NCI-H1930 (cell line): ENCODE measurements around the gene TPD52L2.
"Not testable (repeated sequence)": the region's sequence is repeated elsewhere in the genome, so short reads cannot be mapped to it uniquely, and the experiment has no call there.

ENCODE experiments used
- DNase-seq, 2 experiments: peaks; one replicate each; lab custom pipeline; 2025; lab: John Stamatoyannopoulos, UW

The TPD52L2 gene

DNA sequence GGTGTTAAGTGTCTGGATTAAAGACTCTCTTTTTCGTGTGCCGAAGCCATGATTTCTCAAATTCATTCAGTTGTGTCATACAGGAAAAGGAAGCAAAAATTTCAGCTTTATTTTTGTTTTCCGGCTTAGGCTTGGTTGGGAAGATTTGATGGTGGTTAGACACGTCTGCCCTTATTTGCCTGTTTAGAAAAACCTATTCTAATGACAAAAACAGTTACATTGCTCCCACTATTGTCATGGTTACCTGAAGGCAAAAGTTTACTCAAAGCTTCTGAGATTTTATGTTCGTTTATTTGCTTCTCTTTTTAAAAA lies 30.8 kb downstream of the TPD52L2 start:
- no peak for DNase-seq

DNA sequence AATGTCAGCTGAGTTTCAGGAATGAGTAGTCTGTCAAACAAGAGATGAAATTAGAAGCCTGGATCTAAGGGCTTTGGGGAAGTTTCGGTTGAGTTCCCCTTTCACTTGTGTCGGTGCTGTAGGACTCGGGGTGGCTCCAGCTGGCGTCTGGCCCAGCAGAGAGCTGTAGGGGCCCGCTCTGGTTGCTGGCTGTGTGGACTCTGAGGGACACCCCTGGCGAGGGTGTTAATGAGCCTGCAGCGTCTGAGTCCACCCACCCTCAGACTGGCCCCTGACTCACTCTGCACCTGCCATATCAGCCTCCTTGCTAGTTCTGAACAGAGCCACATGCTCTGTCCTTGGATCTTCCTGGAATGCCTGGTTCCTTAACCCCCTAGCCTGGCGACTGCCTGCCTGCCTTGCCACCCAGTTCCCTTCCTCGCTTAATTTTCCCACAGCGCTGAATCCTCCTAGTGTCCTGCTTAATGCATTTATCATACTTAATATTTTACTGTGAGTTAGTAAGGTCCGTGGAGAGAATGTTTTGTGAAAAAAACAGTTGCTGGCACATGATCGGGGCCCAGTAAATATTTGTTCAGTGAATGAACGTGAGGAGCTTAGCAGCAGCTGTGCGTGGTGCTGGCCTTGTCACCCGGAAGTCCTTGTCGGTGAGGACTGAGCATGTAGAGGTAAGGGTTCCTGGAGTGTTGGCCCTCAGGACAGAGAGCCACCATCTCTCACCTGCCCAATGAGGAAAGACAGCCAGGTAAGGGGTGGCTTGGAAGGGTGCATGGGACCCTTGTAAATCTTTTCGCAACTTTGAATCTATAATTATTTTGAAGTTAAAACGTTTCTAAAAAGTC lies 31.4 kb downstream of the TPD52L2 start:
- no peak for DNase-seq

- no peak for DNase-seq
These were observed 33.0 kb downstream of the TPD52L2 start for GRCh38 chr20:63897978-63898561.

GRCh38 chr20:63898882-63899558 lies 34.0 kb downstream of the TPD52L2 start:
- no peak for DNase-seq

DNA sequence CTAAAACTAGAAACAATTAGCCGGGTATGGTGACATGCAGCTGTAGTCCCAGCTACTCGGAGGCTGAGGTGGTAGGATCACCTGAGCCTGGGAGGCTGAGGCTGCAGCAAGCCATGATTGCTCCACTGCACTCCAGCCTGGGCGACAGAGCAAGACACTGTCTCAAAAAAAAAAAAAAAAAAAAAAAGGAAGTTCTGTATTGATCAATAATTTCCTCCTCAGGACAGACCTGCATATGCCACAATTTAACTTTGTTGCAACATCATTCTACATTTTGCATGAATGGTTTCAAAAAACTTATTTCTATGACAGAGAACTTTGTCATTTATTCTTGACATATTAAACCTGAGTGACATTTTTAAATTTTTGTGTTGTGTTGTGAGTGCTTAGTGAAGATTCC lies 35.3 kb downstream of the TPD52L2 start:
- DNase-seq = no peak

- DNase-seq = no peak
These were observed 38.9 kb downstream of the TPD52L2 start for GRCh38 chr20:63903796-63904561.

DNA sequence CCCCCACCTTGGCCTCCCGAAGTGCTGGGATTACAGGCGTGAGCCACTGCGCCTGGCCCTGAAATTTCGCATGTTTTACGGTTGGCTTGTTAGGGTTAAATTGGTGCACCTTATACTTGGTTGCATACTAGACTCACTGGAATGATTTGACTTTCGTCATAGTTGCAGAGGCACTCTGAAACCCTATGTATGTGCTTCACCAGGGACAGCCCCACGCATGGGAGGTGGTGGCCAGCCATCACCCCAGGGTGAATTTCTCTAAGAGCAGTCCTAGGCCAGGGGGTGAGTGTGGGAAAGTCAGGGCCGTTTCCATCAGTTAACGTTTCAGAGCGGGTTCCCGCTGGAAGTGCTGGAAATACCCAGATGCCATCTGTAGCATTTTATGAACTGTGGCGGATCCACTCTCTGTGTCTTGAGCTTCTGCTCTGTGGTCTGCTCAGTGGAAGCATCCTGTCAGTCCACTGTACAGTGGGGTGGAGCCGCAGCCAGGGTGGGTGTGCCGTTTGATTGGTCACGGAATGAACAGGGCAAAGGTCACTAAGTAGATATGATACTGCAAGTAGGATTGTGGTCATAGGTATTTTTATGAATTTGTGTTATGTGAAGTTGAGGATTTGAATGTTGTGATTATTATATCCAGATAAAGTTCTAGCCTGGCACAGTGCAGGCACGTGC lies 43.1 kb downstream of the TPD52L2 start:
- DNase-seq = no peak

DNA sequence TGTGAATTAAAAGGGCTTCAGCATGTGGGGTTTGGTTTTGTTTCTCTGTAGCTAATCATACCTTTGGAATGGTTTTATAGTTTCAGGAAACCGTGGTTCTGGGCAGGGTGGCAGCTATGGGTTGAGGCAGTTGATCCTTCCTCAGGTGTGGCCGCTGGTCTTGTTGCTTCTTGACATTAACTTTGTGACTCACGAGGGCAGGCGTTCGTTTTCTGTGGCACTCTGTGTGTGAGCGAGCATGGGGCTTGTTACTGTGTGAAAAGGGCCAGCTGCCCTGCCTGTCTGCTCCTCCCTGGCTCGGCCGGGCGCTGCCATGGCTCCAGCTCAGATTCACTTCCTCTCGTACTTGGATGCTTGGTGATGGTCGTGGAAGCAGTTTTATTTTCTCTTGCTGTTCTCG lies 46.1 kb downstream of the TPD52L2 start:
- no peak for DNase-seq

- DNase-seq = no peak
These were observed 48.7 kb downstream of the TPD52L2 start for GRCh38 chr20:63913768-63914167.

DNA sequence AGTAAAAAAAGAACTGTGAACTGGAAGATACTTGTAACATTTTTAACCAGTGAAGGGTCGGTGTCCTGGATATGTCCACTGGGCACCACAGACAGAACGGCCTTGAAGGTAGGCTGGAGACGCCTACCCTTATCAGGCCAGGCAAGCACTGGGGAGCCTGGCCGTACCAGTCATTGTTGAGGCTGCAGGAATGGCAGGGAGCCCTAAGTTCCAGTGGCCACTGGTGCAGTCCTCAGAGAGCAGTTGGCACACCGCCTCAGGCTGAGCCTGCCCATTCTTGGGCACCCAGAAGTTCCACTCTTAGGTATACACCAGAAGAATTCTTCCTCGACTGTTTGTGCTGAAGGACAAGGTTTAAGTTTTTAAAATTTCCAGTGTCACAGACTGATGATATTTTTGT lies 50.4 kb downstream of the TPD52L2 start:
- DNase-seq = no peak

DNA sequence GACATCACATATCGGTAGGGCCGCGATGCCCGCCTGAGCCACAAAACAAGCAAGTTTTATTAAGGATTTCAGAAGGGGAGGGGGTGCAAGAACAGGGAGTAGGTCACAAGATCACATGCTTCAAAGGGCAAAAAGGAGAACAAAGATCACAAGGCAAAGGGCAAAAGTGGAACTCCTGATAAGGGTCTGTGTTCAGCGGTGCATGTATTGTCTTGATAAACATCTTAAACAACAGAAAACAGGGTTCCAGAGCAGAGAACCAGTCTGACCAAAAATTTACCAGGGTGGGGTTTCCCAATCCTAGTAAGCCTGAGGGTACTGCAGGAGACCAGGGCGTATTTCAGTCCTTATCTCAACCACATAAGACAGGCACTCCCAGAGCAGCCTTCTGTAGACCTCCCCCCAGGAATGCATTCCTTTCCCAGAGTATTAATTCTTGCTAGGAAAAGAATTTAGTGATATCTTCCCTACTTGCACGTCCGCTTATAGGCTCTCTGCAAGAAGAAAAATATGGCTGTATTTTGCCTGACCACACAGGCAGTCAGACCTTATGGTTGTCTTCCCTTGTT lies 51.4 kb downstream of the TPD52L2 start:
- not testable (repeated sequence) for DNase-seq

DNA sequence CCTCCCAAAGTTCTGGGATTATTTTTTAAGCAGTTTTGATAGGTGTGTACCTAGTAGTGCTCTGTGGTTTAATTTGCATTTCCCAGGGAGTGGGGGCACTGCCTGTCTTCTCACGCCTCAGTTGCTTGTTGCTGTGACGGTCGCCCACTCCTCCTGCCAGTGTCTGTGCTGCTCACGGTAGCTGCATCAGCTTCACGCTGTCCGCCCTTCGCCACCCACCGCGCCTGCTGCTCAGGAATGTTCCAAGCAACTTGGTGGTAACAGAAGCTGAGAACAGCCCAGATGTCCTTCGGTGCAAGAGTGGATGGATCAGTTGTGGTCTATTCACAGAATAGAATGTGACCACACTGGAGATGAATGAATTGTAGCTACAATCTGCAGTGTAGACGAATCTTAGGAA lies 52.7 kb downstream of the TPD52L2 start:
- no peak for DNase-seq

GRCh38 chr20:63919130-63919529 lies 54.1 kb downstream of the TPD52L2 start:
- no peak for DNase-seq

GRCh38 chr20:63920226-63920625 lies 55.2 kb downstream of the TPD52L2 start:
- DNase-seq = no peak

DNA sequence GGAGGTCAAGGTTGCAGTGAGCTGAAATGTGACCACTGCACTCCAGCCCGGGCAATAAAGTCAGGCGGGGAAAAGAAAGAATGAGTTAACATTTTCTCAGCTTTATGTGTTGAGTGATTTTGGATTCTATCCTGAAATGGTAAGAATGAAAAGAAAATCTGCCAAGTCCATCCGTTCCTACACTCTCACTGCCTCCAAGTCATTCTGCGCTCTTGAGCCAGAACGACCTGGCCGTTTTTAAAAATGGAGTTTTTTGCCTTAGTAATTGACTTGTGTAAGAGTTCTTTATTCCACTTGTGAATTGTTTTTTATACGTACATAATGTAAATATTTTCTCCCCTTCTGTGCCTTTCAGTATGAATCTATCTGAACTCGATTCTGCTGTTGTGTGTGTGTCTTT lies 58.6 kb downstream of the TPD52L2 start:
- DNase-seq = no peak

DNA sequence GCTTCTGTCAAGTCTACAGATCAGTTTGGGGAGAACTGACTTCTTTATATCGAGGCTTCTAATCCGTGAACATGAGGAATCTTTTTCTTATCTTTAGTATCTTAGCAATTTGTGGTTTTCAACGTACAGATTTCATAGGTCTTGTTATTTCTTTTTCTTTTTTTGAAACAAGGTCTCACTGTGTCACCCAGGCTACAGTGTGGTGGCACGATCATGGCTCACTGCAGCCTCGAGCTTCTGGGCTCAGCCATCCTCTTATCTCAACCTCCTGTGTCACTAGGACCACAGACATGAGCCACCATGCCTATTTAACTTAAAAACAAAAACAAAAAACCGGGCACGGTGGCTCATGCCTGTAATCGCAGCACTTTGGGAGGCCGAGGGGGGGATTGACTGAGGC lies 59.2 kb downstream of the TPD52L2 start:
- no peak for DNase-seq

- no peak for DNase-seq
These were observed 61.2 kb downstream of the TPD52L2 start for GRCh38 chr20:63926298-63926697.

GRCh38 chr20:63929071-63929470 lies 64.0 kb downstream of the TPD52L2 start:
- no peak for DNase-seq

DNA sequence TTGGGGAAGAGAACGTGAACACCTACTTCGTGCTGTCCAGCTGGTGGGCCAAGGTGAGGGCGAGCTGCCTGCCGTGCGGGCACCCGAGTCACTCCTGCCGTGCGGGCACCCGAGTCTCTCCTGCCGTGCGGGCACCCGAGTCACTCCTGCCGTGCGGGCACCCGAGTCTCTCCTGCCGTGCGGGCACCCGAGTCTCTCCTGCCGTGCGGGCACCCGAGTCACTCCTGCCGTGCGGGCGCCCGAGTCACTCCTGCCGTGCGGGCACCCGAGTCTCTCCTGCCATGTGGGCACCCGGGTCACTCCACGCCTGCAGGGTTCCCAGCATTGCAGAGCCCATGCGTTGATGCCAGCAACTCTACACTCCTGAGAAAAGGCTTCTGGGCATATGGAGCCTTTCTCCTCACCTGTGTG lies 64.4 kb downstream of the TPD52L2 start:
- DNase-seq = not testable (repeated sequence)

GRCh38 chr20:63930971-63931553 lies 66.0 kb downstream of the TPD52L2 start:
- DNase-seq = no peak

GRCh38 chr20:63931735-63932134 lies 66.7 kb downstream of the TPD52L2 start:
- no peak for DNase-seq
